AG04450 (cell line): ENCODE data around the gene TEX264. TPM values are rescaled to one million over a fixed set of nuclear protein-coding genes. Genes with fewer than 3 reads are reported as not detected.

Source experiments
- CTCF ChIA-PET: fragments of 300-600, 350-600 bp; formaldehyde crosslinking; extraction: SDS; loops from one replicate; lab custom pipeline; 2022; ENCODE audit warnings: antibody characterized with exemption, inconsistent platforms; lab: Charles Lee
- POLR2A ChIA-PET: fragments of 350-600 bp; formaldehyde crosslinking; extraction: SDS; loops from one replicate; lab custom pipeline; 2021; ENCODE audit warnings: antibody characterized with exemption, inconsistent platforms; lab: Yijun Ruan, JAX
- DNase-seq: peaks from one replicate; pipeline ENCODE4 v3.0.0-alpha.2; 2011; ENCODE audit warnings: low read depth, low spot score
- H3K27ac ChIP-seq: one replicate; pipeline ENCODE4 v1.5.1; 2012; ENCODE audit warnings: low read depth, low read length, control low read depth
- H3K27me3 ChIP-seq: one replicate; pipeline ENCODE4 v1.6.0; 2012; ENCODE audit warnings: low read length; ENCODE audit not compliant: control insufficient read depth, insufficient read depth
- H3K4me3 ChIP-seq: 2 replicates; pipeline ENCODE4 v1.5.1; 2011; ENCODE audit warnings: mild to moderate bottlenecking, low read depth, low read length, control low read depth
- H3K9me3 ChIP-seq: 2 replicates; pipeline ENCODE4 v1.5.1; 2012; ENCODE audit warnings: low read length; ENCODE audit not compliant: control insufficient read depth, insufficient read depth
- CTCF ChIP-seq: IDR thresholded peaks from 2 replicates; pipeline ENCODE4 v1.5.1; 2011; ENCODE audit warnings: low read depth, low read length, control low read depth, inconsistent platforms
- polyA plus RNA-seq: library from polyadenylated mRNA; depleted of rRNA; stranded (reverse); fragments of >200 nt; gene quantifications from 2 replicates; pipeline ENCODE4 v1.2.3, GENCODE V29; 2011

The TEX264 gene
- polyA plus RNA-seq, 1 experiment, result 40.6 TPM

- H3K27ac ChIP-seq, result no peak overlapping the region
- H3K27me3 ChIP-seq, result no peaks in the 10 kb centered on the region
- DNase-seq, result no peak
- no peaks in the 10 kb centered on the region for H3K9me3 ChIP-seq
- no peak overlapping the region for H3K4me3 ChIP-seq
- ChIA-PET POLR2A (no interaction called here), CTCF (no interaction called here)
- no peak for TF ChIP-seq CTCF
Measured at GRCh38 chr3:51700403-51700802, 29.4 kb downstream of the TEX264 start.

- CTCF ChIA-PET, result no interaction called here
- Histone ChIP-seq H3K27ac (no peak overlapping the region), H3K27me3 (no peaks in the 10 kb centered on the region), H3K4me3 (no peak overlapping the region), H3K9me3 (no peaks in the 10 kb centered on the region)
- POLR2A ChIA-PET, result no interaction called here
- no peak for TF ChIP-seq CTCF
- no peak for DNase-seq
Measured at GRCh38 chr3:51702156-51702555, 31.1 kb downstream of the TEX264 start.

- no peak for DNase-seq
- no peak overlapping the region for H3K27ac ChIP-seq
- H3K9me3 ChIP-seq, result no peaks in the 10 kb centered on the region
- ChIA-PET CTCF (interaction anchor here (0.6 kb wide), 2 partner anchors 22 to 27 kb away, joined by 5 to 6 read pairs; no protein-coding TSS in a partner anchor), POLR2A (interaction anchor here (0.9 kb wide), 1 partner anchor 21 kb away, joined by 3 read pairs; no protein-coding TSS in a partner anchor)
- no peak overlapping the region for H3K4me3 ChIP-seq
- H3K27me3 ChIP-seq, result peaks cover 8% of the 10 kb centered on the region
- TF ChIP-seq CTCF, result no peak
Measured at GRCh38 chr3:51703068-51703760, 32.2 kb downstream of the TEX264 start.

- no peaks in the 10 kb centered on the region; the same call in 1 of the 2 replicates for H3K9me3 ChIP-seq
- POLR2A ChIA-PET, result interaction anchor here (0.7 to 0.9 kb wide), 2 partner anchors 22 to 83 kb away, joined by 3 read pairs; no protein-coding TSS in a partner anchor
- TF ChIP-seq CTCF, result no peak
- H3K27me3 ChIP-seq, result peaks cover 15% of the 10 kb centered on the region
- no peak for DNase-seq
- CTCF ChIA-PET, result interaction anchor here (0.6 kb wide), 1 partner anchor 26 kb away, joined by 6 read pairs; no protein-coding TSS in a partner anchor
- H3K4me3 ChIP-seq, result no peak overlapping the region
- no peak overlapping the region for H3K27ac ChIP-seq
Measured at GRCh38 chr3:51703761-51704510, 32.9 kb downstream of the TEX264 start.
